CD4-positive, alpha-beta T cell treated with Interferon alpha-2 for 1 hour (primary cell): ENCODE measurements around the gene ACP5.
"Not testable (repeated sequence)": the region's sequence is repeated elsewhere in the genome, so short reads cannot be mapped to it uniquely, and the experiment has no call there.

Experiments
- DNase-seq, 2 donors: peaks; one replicate each; pipeline ENCODE4 v3.0.0-alpha.2; 2020 to 2022

ACP5 gene

DNA sequence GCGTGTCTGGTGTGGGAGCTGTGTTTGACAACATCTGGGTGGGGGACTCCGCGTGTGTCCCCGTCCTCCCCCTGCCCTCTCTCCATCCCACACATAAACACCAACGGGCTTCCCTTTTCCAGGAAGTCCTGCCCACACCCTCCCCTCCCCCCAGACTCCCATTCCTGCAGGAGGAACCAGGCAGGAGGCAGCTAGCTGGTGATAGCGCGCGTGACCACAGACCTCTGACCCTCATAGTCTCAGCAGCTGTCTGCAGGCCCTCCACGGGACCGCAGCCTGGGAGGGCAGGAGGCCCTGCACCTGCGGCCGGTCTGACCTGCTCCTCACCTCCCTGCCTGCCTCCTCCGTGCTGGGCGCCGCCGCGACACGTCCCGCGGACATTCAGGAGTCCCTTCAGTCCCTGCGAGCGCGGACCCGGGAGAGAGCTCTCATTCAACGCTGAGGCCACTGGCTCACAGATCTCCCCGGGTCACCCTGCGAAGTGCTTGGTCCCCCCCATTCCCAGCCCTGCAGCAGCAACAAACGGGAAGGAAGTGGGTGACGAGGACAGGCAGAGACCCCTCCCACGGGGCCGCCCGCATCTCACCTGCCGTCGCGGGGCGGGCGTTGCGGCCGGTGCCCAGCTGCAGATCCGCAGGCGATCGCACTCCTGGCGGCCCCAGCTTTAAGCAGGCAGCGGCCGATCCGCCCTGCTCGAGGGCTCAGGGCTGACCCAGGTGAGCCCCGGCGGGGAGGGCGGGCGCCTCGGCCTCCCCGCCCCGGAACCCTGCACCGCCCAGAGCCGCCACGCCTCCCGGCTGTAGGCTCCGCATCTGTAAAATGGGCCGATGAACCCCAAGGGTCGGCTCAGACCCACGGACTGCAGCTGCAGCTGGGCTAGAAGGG lies 1.1 kb upstream of the ACP5 start:
- peak; percentile 20 to 48 for DNase-seq

DNA sequence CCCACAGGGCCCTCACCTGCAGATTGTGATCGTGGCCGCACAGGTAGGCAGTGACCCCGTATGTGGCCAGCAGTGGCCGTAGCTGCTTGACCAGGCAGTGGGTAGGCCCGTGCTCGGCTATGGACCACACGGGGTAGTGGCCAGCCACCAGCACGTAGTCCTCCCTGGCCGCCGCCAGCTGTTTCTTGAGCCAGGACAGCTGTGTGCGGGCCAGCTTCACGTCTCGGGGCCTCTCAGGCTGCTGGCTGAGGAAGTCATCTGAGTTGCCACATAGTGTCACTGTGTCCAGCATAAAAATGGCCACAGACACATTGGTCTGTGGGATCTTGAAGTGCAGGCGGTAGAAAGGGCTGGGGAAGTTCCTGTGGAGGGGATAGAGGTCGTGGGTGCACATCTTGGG lies 1.2 kb downstream of the ACP5 start:
- DNase-seq, result no peak

DNA sequence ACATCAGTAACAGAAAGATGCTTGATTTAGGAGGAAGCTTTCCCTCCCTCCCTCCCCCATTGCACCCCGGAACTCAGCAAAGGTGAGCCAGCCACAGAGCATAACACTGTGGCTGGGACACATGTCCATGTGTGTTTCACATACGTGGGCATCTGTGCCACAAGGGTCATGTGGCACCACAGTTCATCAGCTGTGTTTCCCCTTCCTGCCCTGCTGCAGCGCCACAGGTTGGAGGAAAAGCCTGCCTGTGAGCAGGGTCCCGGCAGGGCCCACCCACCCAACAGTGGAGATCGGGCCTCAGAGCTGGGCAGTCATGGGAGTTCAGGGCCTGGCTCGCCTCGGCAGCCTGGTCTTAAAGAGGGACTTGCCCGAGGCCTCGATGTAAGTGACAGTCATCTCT lies 2.8 kb downstream of the ACP5 start:
- DNase-seq, result peak in 1 of 2 donors; percentile 15

DNA sequence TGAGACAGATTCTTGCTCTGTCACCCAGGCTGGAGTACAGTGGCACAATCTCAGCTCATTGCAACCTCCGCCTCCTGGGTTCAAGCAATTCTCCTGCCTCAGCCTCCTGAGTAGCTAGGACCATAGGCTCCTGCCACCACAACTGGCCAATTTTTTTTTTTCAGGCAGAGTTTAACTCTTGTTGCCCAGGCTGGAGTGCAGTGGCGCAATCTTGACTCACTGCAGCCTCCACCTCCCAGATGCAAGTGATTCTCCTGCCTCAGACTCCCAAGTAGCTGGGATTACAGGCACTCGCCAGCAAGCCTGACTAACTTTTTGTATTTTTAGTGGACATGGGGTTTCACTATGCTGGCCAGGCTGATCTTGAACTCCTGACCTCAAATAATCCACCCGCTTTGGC lies 3.7 kb downstream of the ACP5 start:
- not testable (repeated sequence) for DNase-seq

DNA sequence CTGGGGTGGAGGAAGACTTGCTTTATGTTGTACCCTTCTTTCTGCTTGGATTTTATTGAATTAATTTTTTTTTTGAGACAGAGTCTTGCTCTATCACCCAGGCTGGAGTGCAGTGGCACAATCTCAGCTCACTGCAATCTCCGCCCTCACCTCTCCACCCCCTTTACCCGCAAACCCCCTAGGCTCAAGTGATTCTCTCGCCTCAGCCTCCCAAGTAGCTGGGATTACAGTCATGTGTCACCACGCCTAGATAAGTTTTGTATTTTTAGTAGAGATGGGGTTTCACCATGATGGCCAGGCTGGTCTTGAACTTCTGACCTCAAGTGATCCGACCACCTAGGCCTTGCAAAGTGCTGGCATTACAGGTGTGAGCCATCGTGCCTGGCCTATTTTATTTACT lies 4.1 kb downstream of the ACP5 start:
- not testable (repeated sequence) for DNase-seq

DNA sequence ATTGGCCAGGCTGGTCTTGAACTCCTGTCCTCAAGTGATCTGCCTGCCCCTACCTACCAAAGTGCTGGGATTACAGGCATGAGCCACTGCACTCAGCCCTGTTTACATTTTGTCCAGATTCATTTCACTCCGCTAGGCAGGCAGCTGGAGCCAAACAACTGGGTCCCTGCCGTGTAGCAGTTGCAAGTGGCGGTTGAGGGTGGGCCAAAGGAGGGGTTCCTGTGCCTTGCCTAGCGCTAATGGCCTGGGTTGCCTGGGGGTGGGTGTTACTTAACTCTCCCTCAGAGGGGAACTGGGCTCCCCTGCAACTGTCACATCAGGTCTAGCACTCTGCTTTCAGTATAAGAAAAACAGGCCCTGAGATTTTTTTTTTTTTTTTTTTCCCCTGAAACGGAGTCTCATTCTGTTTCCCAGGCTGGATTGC lies 7.4 kb downstream of the ACP5 start:
- DNase-seq, result no peak

DNA sequence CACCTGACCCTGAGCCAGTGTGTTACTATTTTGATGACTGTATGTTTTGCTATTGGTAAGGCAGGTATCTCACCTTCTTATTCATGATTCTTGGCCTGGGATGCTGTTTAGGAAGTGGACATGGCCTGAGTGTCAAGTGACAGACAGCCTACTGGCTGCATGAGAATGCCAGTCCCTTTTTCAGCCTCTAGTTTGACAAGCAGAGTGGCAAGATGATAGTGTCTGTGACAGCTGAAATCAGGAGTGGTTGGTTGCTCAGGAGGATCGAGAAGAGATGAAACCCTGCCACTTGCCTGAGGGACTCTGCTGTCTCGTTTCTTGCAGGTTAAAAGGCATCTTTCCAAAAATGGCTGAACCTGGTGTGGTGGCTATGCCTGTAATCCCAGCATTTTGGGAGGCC lies 11.3 kb downstream of the ACP5 start:
- no peak for DNase-seq

DNA sequence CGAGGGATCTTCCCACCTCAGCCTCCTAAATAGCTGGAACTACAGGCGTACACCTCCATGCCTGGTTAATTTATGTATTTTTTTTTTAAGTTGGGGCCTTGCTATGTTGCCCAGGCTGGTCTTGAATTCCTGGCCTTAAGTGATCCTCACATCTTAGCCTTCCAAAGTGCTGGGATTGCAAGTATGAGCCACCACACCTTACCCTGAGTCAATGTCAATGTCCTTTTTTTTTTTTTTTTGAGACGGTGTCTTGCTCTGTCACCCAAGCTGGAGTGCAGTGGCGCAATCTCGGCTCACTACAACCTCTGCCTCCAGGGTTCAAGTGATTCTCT lies 11.8 kb downstream of the ACP5 start:
- not testable (repeated sequence) for DNase-seq

DNA sequence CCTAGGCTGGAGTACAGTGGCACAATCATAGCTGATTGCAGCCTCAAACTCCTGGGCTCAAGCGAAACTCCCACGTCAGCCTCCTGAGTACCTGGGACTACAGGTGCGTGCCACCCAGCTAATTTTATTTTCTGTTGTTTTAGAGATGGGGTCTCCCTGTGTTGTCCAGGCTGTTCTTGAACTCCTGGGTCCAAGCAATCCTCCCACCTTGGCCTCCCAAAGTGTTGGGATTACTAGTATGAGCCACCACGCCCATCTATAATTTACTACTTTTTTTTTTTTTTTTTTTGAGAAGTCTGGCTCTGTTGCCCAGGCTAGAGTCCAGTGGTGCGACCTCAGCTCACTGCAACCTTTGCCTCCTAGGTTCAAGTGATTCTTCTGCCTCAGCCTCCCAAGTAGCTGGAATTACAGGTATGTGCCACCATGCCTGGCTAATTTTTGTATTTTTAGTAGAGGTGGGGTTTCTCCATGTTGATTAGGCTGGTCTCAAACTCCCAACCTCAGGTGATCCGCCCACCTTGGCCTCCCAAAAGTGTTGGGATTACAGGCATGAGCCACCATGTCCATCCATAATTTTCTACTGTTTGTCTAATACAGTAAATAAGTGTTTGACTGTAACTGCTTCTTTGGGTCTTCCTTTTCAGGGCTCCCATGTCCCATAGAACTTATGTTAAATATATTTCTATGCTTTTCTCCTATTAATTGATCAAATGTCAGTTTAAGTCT lies 13.2 kb downstream of the ACP5 start:
- DNase-seq, result not testable (repeated sequence)

DNA sequence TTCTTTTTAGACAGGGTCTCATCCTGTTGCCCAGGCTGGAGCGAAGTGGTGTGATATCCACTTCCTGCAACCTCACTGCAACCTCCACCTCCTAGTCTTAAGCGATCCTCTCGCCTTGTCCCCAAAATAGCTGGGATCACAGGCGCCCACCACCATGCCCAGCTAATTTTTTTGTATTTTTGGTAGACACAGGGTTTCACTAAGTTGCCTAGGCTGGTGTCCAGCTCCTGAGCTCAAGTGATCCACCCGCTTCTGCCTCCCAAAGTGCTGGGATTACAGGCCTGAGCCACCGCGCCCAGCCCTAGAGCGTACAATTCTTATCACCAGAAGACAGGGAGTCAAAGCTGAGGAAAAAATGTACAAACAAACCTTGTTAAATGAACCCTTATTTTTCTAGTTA lies 13.9 kb downstream of the ACP5 start:
- DNase-seq, result no peak

DNA sequence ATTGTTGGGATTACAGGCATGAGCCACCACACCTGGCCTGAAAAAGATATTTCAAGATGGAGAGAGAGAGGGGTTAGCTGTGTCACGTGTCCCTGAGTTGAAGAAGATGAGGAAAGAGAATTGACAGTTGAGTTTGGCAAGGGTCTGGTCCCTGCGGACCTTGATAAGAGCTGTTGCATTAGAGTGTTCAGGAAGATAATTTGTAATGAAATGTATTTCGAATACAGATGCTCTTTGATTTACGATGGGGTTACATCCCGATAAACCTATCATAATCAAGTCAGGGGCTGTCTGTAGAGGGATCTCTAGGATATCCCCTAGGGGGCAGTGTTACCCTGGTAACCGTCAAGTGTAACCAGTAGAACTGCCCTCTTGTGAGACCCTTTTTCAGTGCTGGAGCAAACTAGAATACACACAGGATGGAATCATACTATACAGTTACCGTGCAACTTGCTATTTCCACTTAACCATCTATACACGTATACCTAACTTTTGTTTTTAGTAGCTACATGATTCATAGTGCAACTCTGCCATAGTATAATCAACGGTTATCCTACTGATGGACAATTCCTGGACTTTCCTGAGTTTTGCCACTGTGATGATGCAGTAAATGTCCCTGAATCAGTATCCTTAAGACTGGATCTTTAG lies 16.9 kb downstream of the ACP5 start:
- peak; percentile 79 to 85 for DNase-seq

DNA sequence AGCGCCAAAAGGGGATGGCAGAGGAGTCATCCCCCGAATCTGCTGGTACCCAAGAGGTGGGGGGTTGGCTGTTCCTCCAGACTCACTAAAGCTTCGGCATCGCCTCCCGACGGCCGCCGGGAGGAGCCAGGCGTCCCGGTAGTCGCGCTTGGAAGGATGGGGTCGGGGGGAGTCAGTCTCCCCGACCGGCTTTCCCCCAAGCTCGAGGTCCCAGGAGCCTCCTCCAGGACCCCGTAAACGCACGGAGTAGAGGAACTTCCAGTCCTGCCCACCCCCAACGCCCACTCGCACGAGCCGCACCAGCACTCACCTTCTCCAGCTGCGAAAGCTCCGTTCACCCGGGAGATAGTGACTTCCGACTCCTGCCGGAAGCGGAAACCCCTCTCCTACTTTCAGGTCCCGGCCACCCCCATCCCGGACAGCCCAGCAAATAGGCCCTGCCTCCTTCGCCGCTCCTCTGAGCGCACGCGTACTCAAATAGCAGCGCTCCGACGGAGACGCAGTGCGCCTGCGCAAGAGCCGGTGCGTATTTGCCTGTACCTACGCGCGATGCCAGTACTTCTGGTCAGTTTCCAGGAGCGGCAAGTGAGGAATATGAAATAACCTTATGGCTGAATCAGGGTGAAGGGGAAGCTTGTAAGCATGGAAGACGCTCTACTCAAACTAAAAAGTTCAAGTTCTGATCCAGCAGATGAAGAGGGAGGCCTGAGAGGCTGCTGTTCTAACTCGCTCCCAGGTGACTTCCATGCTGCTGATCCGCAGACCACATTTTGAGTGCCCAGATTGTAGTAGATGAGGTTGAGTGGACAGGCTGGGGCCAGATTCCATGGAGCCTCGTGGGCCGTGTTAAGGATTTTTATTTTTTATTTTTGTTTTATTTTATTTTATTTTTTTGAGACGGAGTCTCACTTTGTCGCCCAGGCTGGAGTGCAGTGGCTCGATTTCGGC lies 18.3 kb downstream of the ACP5 start, which contains the start of gene ELOF1:
ELOF1 (minus strand) TSS at position 350 of the 948 bp plus-strand sequence. CDS start 4,883 bp downstream, outside the sequence.
- DNase-seq, result peak; percentile 97 to 98

DNA sequence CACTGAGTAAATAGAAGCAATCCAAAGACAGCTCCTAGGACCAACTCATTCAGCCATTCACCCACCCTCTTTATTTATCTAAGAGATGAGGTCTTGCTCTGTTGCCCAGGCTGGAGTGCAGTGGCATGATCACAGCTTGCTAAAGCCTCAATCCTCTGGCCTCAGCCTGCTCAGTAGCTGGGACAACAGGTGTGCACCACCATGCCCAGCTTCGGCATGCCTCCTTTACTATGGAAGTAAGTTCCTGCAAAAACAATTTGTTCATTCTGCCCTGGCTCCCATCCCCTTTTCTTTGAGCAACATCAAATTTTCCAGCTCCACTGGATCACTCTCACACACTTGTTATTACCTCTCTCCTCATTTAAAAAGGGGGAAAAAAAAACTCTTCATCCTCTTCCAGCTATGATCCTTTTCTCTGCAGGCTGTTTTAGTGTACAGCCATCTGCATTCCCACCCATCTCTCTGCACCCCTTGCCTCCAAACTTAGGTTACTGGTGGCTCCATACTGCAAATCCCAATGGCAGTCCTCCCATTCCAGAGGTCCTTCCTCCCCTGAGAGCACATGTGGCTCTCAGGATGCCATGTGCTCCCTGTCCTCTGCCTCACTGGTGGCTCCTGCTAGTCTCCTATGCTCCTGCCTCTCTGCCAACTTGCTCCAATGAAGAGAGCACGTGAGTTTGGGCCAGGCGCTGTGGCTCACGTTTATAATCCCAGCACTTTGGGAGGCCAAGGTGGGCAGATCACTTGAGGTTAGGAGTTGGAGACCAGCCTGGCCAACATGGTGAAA lies 20.6 kb downstream of the ACP5 start:
- DNase-seq, result no peak

DNA sequence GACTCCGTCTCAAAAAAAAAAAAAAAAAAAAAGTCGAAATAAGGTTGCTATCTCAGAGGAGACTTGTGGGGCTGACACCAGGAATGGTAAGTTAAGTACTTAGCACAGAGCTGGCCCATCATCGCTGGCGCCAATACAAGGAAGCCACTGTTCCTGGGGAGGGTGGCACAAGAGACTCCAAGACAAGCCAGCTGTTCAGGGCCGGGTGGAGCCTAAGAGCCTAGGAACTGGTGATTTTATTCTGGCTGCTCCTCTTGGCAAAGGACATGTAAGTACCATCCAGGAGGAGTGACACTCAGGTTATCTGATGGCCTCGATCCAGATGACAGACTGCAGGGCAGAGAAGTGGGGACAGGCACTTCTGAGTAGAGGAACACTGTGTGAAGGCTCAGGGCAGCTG lies 22.2 kb downstream of the ACP5 start:
- DNase-seq, result no peak

DNA sequence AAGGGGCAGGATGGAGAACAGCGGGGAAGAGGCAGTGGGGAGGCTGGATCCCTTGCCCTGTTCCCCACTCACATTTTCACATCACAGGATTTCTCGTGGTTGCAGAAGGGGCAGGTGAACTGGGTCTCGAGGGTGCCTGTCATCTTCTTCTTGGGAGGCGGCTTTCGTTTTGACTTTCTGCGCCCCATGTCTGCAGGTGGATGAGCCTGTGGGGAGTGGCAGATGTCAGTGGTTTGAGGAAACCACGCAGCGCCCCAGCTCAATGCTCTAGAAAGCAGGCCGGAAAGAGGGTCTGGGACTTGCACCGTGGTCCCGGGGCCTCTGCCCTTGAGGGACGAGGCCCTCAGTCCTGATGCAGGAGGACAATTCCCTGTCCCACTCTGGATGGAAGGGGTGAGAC lies 23.3 kb downstream of the ACP5 start:
- no peak for DNase-seq

DNA sequence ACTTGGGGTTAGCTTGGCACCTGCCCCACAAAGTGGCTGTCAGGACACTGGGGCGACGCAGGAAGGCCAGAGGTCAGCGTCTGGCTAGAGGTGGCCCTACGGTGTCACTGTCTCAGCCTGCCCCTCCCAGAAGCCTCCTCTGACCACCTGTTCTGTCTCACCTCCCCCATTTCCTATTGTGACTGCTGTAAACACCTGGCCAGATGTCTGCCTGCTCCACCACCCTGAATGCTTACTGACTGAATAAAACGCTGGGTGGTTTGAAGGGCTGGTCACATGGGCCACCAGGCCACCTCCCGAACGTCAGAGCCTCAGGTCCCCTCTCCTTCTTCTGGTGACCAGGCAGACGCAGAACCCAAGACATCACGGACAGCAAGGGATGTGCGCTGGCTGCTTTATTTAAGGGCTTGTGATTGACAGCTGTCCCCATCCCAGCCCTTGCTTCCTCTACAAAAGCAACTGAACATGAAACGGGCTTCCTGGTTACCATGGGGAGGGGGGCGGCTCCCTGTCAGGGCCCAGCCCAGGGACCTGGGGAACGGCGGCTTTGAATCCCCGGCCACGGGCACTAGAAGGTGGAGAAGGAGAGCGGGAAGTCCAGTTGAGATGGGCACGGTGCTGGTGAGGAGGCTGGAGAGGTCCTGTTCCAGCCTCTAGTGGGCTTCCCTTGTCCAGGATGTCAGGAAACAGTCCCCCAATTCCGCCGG lies 24.6 kb downstream of the ACP5 start:
- DNase-seq, result no peak

DNA sequence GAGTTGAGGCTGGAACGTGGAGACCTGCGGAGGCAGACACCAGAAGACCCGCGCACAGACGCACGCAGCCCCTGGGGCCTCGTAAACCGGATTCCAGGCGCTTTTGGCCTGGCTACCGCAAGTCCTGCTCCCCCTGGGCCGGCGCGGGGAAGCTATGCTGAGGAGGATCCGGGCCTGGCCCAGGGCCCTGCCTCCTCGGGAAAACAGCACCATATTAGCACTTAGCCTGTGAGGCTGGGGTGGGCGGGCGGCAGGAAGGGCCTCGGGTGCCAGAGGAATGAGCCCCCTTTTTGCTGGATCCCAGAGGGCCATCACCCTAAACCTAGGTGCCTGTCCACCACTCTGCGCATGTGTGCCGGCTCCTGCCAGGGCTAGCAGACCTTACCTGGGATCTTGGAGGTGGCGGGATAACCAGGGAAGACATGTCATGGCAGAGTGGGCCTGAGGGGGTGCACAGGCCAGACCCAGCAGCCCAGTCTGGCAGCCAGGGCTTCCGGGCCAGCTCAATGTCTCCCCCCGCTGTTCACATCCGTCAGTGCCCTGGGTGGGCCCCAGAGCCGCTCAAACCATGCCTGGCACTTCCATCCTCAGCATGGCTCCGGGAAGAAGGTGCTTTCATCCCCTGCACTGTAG lies 25.7 kb downstream of the ACP5 start:
- no peak for DNase-seq

DNA sequence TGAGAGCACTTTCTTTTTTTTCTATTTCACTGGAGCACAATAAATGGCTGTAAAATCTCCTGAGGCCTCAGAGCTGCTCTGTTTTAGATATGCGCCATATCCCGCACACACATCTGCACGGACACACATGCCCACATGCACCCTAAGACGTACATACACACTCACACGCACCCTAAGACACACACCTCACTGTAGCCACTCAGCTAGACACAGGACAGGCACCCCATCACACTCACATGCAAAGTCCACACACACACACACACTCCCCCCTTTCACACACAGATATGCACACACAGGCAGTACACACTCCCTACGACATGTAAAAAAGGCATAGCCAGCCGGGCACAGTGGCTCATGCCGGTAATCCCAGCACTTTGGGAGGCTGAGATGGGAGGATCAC lies 27.2 kb downstream of the ACP5 start:
- DNase-seq, result no peak

DNA sequence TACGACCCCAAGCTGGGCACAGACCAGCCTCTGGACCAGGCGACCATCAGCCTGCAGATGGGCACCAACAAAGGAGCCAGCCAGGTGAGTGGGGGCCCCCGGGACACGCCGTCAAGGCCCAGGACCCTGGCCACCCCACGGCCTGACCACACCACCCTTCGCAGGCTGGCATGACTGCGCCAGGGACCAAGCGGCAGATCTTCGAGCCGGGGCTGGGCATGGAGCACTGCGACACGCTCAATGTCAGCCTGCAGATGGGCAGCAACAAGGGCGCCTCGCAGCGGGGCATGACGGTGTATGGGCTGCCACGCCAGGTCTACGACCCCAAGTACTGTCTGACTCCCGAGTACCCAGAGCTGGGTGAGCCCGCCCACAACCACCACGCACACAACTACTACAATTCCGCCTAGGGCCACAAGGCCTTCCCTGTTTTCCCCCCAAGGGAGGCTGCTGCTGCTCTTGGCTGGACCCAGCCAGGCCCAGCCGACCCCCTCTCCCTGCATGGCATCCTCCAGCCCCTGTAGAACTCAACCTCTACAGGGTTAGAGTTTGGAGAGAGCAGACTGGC lies 28.0 kb downstream of the ACP5 start:
- no peak for DNase-seq
